Osteoblast (primary cell): ENCODE data around the gene ZMYM5. TPM values are rescaled to one million over a fixed set of nuclear protein-coding genes. Genes with fewer than 3 reads are reported as not detected.
"Not testable (repeated sequence)": the region's sequence is repeated elsewhere in the genome, so short reads cannot be mapped to it uniquely, and the experiment has no call there.

Experiments used
- DNase-seq: peaks from one replicate; pipeline ENCODE4 v3.0.0; 2011; ENCODE audit warnings: low spot score, mixed read lengths; ENCODE audit not compliant: insufficient read length; ENCODE audit errors: missing footprints
- H2AFZ ChIP-seq: 2 replicates; pipeline ENCODE4 v1.6.0; 2011; ENCODE audit warnings: mild to moderate bottlenecking, low read length
- H3K27ac ChIP-seq: 2 replicates; pipeline ENCODE4 v1.5.1; 2011; ENCODE audit warnings: mild to moderate bottlenecking, low read depth, low read length, moderate library complexity
- H3K27me3 ChIP-seq: 2 replicates; pipeline ENCODE4 v1.6.0; 2012; ENCODE audit warnings: mild to moderate bottlenecking, control low read depth, inconsistent platforms, low read length, moderate library complexity; ENCODE audit not compliant: insufficient read depth
- H3K36me3 ChIP-seq: 2 replicates; pipeline ENCODE4 v1.5.1; 2011; ENCODE audit warnings: mild to moderate bottlenecking, low read length, control low read depth, moderate library complexity; ENCODE audit not compliant: insufficient read depth
- H3K4me1 ChIP-seq: 2 replicates; pipeline ENCODE4 v1.5.1; 2011; ENCODE audit warnings: mild to moderate bottlenecking, low read length, control low read depth, moderate library complexity; ENCODE audit not compliant: insufficient read depth
- H3K4me2 ChIP-seq: 2 replicates; pipeline ENCODE4 v1.6.0; 2011; ENCODE audit warnings: mild to moderate bottlenecking, low read length; ENCODE audit not compliant: insufficient read depth
- H3K4me3 ChIP-seq: fragments of 200-600 bp; sonication (generic); 3 replicates; pipeline ENCODE4 v1.5.1; 2012; ENCODE audit warnings: mild to moderate bottlenecking, low read length, inconsistent platforms; ENCODE audit not compliant: insufficient read depth
- H3K79me2 ChIP-seq: 2 replicates; pipeline ENCODE4 v1.6.0; 2012; ENCODE audit warnings: mild to moderate bottlenecking, low read length, control low read depth, inconsistent platforms; ENCODE audit not compliant: insufficient read depth
- H3K9me3 ChIP-seq: 2 replicates; pipeline ENCODE4 v1.5.1; 2011; ENCODE audit warnings: low read depth, low read length, control low read depth
- H4K20me1 ChIP-seq: 2 replicates; pipeline ENCODE4 v1.6.0; 2012; ENCODE audit warnings: mild to moderate bottlenecking, low read length, control low read depth; ENCODE audit not compliant: insufficient read depth
- total RNA-seq: library from RNA; depleted of rRNA; stranded (reverse); fragments of >200 nt; gene quantifications from 2 replicates; pipeline ENCODE4 v1.2.3, GENCODE V29; 2012
- TF ChIP-seq, protein P1 (sequence below): IDR thresholded peaks from 2 replicates; pipeline ENCODE4 v1.5.1; 2011; ENCODE audit warnings: mild to moderate bottlenecking, low read depth, low read length, moderate library complexity; ENCODE audit errors: extremely low read depth

ZMYM5 gene
- total RNA-seq, 1 donor: 22.8 TPM

DNA sequence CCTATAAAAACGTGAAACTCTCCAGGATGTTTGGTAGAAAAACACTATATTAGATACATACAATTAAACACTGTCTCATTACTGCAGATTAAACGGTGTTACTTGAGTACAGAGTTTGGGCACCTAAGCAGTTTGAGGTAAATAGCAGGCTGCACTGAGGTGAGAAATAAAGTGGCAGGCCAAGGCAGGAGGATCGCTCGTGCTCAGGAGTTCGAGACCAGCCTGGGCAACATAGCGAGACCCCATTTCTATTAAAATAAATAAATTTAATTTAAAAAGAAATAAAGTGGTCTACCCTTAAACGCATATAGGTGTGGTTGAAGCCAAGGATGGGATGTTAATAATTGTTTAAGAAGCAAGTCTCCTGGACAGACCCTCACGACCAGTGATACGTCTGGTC lies 81.9 kb downstream of the ZMYM5 start:
- Histone ChIP-seq H3K4me3 (peak overlapping the region; percentile 99), H3K27me3 (no peaks in the 10 kb centered on the region), H3K4me2 (peak overlapping the region; percentile 92), H3K36me3 (no peaks in the 10 kb centered on the region), H3K79me2 (peaks cover 36% of the 10 kb centered on the region), H3K9me3 (no peaks in the 10 kb centered on the region), H2AFZ (no peak overlapping the region), H3K4me1 (no peaks in the 10 kb centered on the region), H3K27ac (peak overlapping the region; percentile 93), H4K20me1 (peaks cover 11% of the 10 kb centered on the region)
- TF ChIP-seq, protein P1, sequence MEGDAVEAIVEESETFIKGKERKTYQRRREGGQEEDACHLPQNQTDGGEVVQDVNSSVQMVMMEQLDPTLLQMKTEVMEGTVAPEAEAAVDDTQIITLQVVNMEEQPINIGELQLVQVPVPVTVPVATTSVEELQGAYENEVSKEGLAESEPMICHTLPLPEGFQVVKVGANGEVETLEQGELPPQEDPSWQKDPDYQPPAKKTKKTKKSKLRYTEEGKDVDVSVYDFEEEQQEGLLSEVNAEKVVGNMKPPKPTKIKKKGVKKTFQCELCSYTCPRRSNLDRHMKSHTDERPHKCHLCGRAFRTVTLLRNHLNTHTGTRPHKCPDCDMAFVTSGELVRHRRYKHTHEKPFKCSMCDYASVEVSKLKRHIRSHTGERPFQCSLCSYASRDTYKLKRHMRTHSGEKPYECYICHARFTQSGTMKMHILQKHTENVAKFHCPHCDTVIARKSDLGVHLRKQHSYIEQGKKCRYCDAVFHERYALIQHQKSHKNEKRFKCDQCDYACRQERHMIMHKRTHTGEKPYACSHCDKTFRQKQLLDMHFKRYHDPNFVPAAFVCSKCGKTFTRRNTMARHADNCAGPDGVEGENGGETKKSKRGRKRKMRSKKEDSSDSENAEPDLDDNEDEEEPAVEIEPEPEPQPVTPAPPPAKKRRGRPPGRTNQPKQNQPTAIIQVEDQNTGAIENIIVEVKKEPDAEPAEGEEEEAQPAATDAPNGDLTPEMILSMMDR: no peak
- peak; percentile 68 for DNase-seq

DNA sequence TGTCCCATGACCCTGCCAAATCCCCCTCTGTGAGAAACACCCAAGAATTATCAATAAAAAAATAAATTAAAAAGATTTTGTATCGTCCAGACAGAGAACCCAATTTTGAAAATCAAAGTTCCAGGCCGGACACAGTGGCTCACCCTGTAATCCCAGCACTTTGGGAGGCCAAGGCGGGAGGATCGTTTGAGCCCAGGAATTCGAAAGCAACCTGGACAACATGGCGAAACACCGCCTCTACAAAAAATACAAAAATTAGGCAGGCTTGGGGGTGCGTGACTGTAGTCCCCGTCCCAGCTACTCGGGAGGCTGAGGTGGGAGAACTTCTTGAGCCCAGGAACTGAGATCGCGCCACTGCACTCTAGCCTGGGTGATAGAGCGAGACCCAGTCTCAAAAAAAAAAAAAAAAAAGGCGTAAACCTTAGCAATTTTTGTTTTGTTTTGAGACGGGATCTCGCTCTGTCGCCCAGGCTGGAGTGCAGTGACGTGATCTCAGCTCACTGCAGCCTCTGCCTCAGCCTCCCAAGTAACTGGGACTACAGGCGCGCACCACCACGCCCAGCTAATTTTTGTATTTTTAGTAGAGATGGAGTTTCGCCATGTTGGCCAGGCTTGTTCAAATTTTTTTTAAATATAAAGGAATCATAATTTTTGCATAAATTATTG lies 82.6 kb downstream of the ZMYM5 start:
- H3K27me3 ChIP-seq, H2AFZ ChIP-seq, H3K27ac ChIP-seq, H3K4me1 ChIP-seq, DNase-seq, H3K36me3 ChIP-seq, H3K9me3 ChIP-seq: not testable (repeated sequence)
- H4K20me1 ChIP-seq: peaks cover 17% of the 10 kb centered on the region
- peak overlapping the region; percentile 99 for H3K4me3 ChIP-seq
- peak overlapping the region; percentile 92 for H3K4me2 ChIP-seq
- H3K79me2 ChIP-seq: peaks cover 43% of the 10 kb centered on the region

Other genes starting within 250 kb of the ZMYM5 start
- gene MPHOSPH8, start 230.0 kb downstream of the ZMYM5 start, total RNA-seq: 11.2 and 15.0 TPM in 2 replicates
- 56.6 and 59.0 TPM in 2 replicates for gene PSPC1, start 80.7 kb downstream of the ZMYM5 start, total RNA-seq
- gene ZMYM2, start 95.1 kb upstream of the ZMYM5 start, total RNA-seq: 65.5 and 66.6 TPM in 2 replicates